ENCODE data around the gene DEDD2. TPM values are rescaled to one million over a fixed set of nuclear protein-coding genes. Genes with fewer than 3 reads are reported as not detected.
A peak's percentile ranks its signal among the peaks of the same experiment; 100 is the strongest.

Gene DEDD2
- total RNA-seq, 2 experiments from 2014 or later, result 35.8 to 40.7 TPM

DNA sequence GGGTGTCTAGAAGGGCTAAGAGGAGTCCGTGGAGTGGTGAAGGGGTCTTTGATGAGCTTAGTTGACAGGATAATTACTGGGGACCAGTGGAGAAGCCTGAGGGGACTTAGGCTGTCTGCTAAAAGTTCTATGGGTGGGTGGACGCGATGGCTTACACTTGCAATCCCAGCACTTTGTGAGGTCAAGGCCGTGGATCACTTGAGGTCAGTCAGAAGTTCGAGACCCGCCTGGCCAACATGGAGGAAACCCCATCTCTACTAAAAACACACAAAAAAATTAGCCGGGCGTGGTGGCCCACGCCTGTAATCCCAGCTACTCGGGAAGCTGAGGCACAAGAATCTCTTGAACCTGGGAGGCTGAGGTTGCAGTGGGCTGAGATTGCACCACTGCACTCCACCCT is 27.8 kb upstream of the DEDD2 start:
- Mint-ChIP-seq H3K36me3 (peaks cover 7% of the 10 kb centered on the region), H3K27ac (peak overlapping the region; percentile 95), H3K4me1 (peaks cover 24% of the 10 kb centered on the region), H3K27me3 (no peaks in the 10 kb centered on the region), H3K4me3 (peak overlapping the region; percentile 90), H3K9me3 (ENCODE audit: low read depth) (no peaks in the 10 kb centered on the region)
- no peak for ATAC-seq
- no peak for DNase-seq
- CTCF ChIA-PET, result interaction anchor here (0.8 to 6.9 kb wide), 18 partner anchors 9 to 145 kb away, joined by 3 to 87 read pairs (median 5); partner anchors contain the start of genes DEDD2, ERF and PAFAH1B3

DNA sequence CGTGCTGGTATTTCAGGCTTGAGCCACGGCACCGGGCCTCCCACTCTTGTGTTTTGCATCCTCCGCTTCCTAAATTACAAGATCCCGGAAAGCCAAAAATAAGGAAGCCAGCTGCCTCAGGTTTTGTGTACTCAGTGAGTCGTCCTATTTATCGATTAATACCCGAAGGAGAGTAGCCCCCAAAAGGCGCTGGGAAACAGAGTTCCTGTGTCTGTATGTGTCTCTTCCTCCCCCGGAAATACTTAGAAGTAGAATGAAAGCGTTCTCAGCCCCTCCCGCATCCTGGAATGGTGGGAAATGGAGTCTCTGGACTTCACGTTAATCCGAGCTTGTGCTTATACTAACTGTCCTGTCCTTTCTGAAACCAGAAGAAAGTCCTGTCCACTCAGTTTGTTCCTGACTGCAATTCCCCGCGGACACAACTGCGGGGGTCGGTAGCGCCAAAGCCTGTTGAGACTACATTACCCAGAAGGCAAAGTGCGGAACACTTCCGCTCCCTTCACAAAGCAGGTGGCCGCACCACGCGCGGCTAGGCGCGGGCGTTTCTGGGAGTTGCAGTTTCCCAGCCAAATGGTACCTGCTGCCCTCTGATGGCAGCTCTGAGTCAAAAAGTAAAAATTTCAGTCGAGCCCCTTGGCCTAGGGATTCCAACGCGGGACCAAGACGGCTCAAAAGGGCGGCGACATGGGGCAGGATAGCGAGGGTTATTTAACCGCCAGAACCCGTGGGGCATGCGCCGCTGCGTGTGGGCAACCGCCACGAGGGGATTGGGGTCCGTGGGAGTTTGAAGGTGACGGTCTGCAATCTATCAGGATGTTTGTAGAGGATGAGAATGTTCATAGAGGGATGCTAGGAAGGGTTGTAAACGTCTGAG is 27.1 kb upstream of the DEDD2 start:
- peaks cover 10% of the 10 kb centered on the region for H3K36me3 Mint-ChIP-seq
- ATAC-seq, result peak; percentile 56
- no peaks in the 10 kb centered on the region for H3K27me3 Mint-ChIP-seq
- peaks cover 30% of the 10 kb centered on the region for H3K4me1 Mint-ChIP-seq
- peak overlapping the region; percentile 90 for H3K4me3 Mint-ChIP-seq
- CTCF ChIA-PET, result interaction anchor here (0.8 to 6.9 kb wide), 20 partner anchors 9 to 144 kb away, joined by 3 to 87 read pairs (median 5); partner anchors contain the start of genes DEDD2, ERF and PAFAH1B3
- H3K27ac Mint-ChIP-seq, result peak overlapping the region; percentile 95
- peak; percentile 97 for DNase-seq
- H3K9me3 Mint-ChIP-seq (ENCODE audit: low read depth), result no peaks in the 10 kb centered on the region

DNA sequence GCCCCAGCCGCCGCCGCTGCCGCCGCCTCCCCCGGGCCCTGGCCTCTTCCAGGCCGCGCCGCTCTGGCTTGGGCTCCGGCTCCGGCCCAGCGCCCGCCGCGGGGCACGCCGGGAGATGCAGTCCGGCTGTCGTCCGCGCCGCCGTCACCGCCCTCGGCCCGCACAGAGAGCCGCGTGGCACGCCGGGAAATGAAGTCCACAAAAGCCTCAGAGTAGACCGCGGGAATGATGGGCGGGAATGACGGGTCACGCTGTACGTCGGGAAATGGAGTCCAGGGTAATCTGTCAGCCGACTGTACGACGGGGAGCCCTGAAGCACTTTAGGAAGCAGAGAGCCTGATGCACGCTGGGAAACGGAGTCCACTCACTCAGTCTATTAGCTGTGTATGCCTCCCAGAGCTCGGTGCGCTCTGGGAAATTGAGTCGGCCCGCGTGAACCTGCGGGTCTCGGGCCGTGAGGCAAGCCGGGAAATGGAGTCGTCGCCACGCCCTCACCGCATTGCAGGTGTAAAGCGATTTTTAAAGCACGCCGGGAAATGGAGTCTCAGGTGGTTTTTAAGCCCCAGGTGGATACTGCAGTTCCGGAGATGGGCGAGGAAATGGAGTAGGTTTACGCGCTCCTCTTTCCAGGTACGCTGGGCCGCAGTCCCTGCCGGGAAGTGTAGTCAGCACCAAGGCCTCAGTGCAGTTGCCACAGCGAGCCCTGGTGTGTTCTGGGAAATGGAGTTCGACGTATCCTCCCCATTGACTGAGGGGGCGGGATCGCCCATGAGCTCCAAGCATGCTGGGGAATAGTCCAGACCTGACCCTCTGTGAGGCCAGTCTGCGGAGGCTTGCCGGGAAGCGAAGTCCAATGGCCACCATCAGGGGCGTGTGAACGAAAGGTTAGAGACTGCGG is 25.3 kb upstream of the DEDD2 start, which contains the start of gene GSK3A:
Gene GSK3A, minus strand, starts transcription at position 91 of the 898 bp plus-strand sequence. CDS start 137 bp downstream, outside the sequence.
- peak; percentile 79 for ATAC-seq
- DNase-seq, result peak; percentile 98
- CTCF ChIA-PET, result interaction anchor here (0.6 to 6.9 kb wide), 28 partner anchors 9 to 448 kb away, joined by 3 to 87 read pairs (median 4); partner anchors contain the start of genes CIC, DEDD2, POU2F2 and ZNF526
- peaks cover 15% of the 10 kb centered on the region for H3K36me3 Mint-ChIP-seq
- no peaks in the 10 kb centered on the region for H3K27me3 Mint-ChIP-seq
- peak within 1 kb of the TSS; percentile 95 for H3K27ac Mint-ChIP-seq
- peaks cover 37% of the 10 kb centered on the region for H3K4me1 Mint-ChIP-seq
- H3K4me3 Mint-ChIP-seq, result peak within 1 kb of the TSS; percentile 90
- no peaks in the 10 kb centered on the region for H3K9me3 Mint-ChIP-seq (ENCODE audit: low read depth)

DNA sequence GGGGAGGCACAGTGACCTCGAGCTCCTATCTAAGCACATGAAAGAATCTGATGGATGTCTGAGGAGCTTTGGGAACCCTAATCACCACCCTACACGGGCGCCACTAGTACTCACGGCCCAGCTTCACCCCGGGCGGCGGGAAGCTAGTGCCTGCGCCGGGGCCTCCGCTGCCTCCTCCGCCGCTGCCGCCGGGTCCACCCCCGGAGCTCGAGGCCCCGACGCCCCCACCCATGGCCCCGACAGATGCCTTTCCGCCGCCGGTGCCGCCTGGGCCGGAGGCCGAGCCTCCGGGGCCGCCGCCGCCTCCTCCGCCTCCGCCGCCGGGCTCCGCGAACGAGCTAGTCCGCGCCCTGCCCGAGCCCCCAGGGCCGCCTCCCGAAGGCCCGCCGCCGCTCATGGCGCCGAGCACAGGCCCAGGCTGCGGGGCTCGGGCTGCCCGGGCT is 24.6 kb upstream of the DEDD2 start:
- Mint-ChIP-seq H3K4me1 (peaks cover 37% of the 10 kb centered on the region), H3K9me3 (ENCODE audit: low read depth) (no peaks in the 10 kb centered on the region), H3K27me3 (no peaks in the 10 kb centered on the region), H3K27ac (peak overlapping the region; percentile 84), H3K36me3 (peaks cover 15% of the 10 kb centered on the region), H3K4me3 (peak overlapping the region; percentile 90)
- peak; percentile 59 for DNase-seq
- no peak for ATAC-seq
- CTCF ChIA-PET, result interaction anchor here (0.7 to 6.9 kb wide), 19 partner anchors 8 to 199 kb away, joined by 3 to 87 read pairs (median 6); partner anchors contain the start of genes CIC, DEDD2, POU2F2 and ZNF526

DNA sequence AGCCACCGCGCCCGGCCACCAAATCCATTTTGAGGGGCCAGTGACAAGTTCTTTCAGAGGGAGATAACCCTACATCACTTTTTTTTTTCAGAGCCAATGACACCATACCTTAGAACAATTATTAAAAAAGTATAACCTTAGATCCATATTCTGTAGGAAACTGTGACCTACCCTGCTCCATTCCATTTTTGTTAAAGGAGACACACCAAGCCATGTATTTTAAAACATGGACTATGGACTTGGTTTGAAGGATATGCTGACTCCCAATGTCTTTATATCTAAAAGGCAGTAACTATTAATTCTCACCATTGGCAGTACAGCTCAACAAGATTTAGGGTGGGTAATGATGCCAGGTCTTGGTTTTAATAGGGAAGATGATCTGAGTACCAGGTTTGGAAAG is 23.8 kb upstream of the DEDD2 start:
- DNase-seq (no peak), ATAC-seq (no peak)
- H3K9me3 Mint-ChIP-seq (ENCODE audit: low read depth), result no peaks in the 10 kb centered on the region
- peaks cover 21% of the 10 kb centered on the region for H3K36me3 Mint-ChIP-seq
- CTCF ChIA-PET, result interaction anchor here (1.5 to 4.9 kb wide), 5 partner anchors 42 to 133 kb away, joined by 5 to 23 read pairs (median 5); partner anchors contain the start of gene POU2F2
- peak overlapping the region; percentile 90 for H3K4me3 Mint-ChIP-seq
- no peaks in the 10 kb centered on the region for H3K27me3 Mint-ChIP-seq
- peaks cover 37% of the 10 kb centered on the region for H3K4me1 Mint-ChIP-seq
- peak overlapping the region; percentile 84 for H3K27ac Mint-ChIP-seq

DNA sequence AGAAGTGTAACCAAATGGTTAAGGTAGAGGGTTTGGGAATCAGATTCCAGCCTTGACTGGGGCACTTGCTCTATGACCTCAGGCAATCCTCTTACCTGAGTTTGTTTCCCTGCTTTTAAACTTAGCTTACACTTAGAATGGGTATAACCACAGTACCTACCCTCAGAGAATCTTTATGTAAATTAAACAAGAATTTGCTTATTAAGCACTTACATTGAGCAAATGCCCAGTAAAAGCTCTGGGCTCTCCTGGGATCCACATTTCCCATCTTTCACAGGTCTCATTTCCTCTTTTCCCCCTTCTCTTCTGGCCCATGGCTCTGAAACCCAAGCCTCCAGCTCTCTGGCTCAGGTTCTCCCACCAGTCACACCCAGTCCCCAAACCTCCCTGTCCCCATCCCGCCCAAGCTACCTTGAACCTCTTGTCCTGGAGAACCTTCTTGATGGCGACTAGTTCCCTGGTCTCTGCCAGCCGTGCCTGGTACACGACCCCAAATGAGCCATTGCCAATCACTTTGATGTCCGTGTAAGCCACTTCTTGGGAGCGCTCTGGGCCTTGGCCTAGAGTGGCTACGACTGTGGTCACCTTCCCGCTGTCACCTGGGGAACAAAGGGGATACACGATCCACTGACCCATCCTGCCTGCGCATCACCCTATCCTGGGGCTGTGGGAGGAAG is 22.2 kb upstream of the DEDD2 start:
- no peaks in the 10 kb centered on the region for H3K9me3 Mint-ChIP-seq (ENCODE audit: low read depth)
- DNase-seq (no peak), ATAC-seq (no peak)
- CTCF ChIA-PET, result interaction anchor here (0.9 to 4.9 kb wide), 5 partner anchors 10 to 131 kb away, joined by 4 to 23 read pairs (median 4); no protein-coding TSS in a partner anchor
- H3K4me1 Mint-ChIP-seq, result peaks cover 29% of the 10 kb centered on the region
- peaks cover 29% of the 10 kb centered on the region for H3K36me3 Mint-ChIP-seq
- H3K27ac Mint-ChIP-seq, result no peak overlapping the region
- H3K4me3 Mint-ChIP-seq, result no peak overlapping the region
- no peaks in the 10 kb centered on the region for H3K27me3 Mint-ChIP-seq

DNA sequence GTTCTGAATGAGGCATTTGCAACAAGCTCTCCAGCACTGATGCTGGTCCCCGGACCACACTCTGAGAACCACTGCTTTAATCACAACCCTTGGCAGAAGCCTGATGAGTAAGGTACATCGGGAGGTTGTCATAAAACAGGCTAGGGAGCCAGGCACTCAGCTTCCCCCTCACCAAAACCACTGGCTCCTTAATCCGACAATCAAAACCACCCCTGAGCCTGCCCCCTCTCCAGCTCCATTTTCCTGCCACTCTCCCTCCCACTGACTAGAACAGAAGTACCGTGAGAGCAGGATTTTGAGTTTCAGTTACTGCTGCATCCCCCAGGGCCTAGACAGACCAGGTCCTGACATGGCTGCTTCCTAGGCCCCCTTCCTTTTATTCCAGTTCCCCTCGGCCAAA is 17.7 kb upstream of the DEDD2 start:
- Mint-ChIP-seq H3K36me3 (peaks cover 50% of the 10 kb centered on the region), H3K9me3 (ENCODE audit: low read depth) (no peaks in the 10 kb centered on the region), H3K4me1 (peaks cover 13% of the 10 kb centered on the region), H3K27ac (no peak overlapping the region), H3K4me3 (no peak overlapping the region), H3K27me3 (no peaks in the 10 kb centered on the region)
- no peak for ATAC-seq
- CTCF ChIA-PET, result interaction anchor here (1.5 kb wide), 1 partner anchor 10 kb away, joined by 5 read pairs; no protein-coding TSS in a partner anchor
- DNase-seq, result no peak

DNA sequence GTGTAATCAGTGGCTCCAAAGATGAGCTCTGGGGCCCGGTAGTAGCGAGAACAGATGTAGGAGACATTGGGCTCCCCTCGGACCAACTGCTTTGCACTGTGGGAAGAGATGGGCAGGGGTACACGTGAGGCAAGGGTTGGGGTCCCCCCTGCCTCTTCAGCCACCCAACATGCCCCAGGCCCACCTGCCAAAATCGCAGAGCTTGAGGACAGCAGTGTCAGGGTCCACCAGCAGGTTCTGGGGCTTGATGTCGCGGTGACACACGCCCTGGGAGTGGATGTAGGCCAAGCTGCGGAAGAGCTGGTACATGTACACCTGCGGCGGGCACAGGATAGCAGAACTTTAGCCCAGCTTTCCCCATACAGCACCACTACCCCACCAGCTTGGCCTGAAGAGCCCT is 16.9 kb upstream of the DEDD2 start:
- H3K4me1 Mint-ChIP-seq, result peaks cover 5% of the 10 kb centered on the region
- no peaks in the 10 kb centered on the region for H3K9me3 Mint-ChIP-seq (ENCODE audit: low read depth)
- no peak for ATAC-seq
- CTCF ChIA-PET, result interaction anchor here (1.0 to 2.0 kb wide), 4 partner anchors 9 to 101 kb away, joined by 3 to 14 read pairs (median 4); partner anchors contain the start of gene GSK3A
- H3K27ac Mint-ChIP-seq, result no peak overlapping the region
- H3K27me3 Mint-ChIP-seq, result no peaks in the 10 kb centered on the region
- H3K4me3 Mint-ChIP-seq, result no peak overlapping the region
- peaks cover 48% of the 10 kb centered on the region for H3K36me3 Mint-ChIP-seq
- no peak for DNase-seq

DNA sequence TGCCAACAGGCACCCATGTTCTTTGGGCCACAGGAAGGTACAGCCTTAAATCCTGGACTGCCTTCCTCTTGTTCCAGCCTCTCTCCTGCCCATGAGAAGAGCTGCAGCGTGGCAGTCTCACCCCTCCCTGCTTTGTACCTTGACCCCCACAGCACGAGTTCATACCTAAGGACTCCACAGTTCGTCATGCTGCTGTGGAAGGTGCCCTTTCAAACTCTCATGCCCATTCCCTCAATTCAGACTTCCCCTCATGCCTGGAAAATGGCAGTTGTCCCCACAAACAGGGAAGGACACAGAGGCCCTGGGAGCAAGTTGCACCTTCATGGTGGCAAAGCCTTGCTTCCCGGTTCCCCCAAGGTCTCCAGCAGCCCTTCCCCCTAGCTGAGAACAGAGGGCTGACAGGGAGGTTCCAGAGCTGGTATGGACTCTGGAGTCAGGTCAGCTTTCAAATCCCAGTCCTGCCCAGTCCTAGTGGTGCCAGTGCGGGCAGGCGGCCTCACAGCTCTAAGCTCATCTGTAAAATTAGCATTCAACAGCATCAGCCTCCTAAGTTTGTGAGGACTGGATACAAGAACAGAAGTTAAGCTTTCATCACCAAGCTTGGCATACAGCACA is 16.3 kb upstream of the DEDD2 start:
- no peak for DNase-seq
- CTCF ChIA-PET, result interaction anchor here (0.5 to 2.0 kb wide), 7 partner anchors 10 to 125 kb away, joined by 3 to 14 read pairs (median 4); partner anchors contain the start of gene GSK3A
- H3K9me3 Mint-ChIP-seq (ENCODE audit: low read depth), result no peaks in the 10 kb centered on the region
- H3K27ac Mint-ChIP-seq, result no peak overlapping the region
- no peaks in the 10 kb centered on the region for H3K27me3 Mint-ChIP-seq
- ATAC-seq, result no peak
- H3K4me3 Mint-ChIP-seq, result no peak overlapping the region
- peaks cover 46% of the 10 kb centered on the region for H3K36me3 Mint-ChIP-seq
- peaks cover 3% of the 10 kb centered on the region for H3K4me1 Mint-ChIP-seq

DNA sequence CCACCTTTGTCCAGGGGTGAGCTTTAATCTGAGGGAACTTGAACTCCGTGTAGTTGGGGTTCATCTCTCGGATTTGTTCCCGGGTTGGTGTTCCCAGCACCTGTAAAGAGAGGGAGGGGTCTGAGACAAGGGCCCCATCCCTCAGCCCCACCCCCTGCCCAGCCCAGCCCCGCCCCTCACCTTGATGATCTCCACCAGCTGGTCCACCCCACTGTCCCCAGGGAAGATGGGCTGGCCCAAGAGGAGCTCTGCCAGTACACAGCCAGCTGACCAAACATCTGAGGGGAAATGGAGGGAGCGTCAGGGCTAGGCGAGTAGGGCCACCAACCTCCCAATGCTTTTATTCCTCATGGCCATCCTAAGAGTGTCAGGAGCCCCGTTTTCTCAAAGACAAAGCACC is 15.6 kb upstream of the DEDD2 start:
- Mint-ChIP-seq H3K27me3 (no peaks in the 10 kb centered on the region), H3K9me3 (ENCODE audit: low read depth) (no peaks in the 10 kb centered on the region), H3K4me3 (no peak overlapping the region), H3K4me1 (peaks cover 5% of the 10 kb centered on the region), H3K27ac (no peak overlapping the region), H3K36me3 (peaks cover 47% of the 10 kb centered on the region)
- ATAC-seq, result no peak
- CTCF ChIA-PET, result interaction anchor here (0.7 to 2.0 kb wide), 4 partner anchors 11 to 125 kb away, joined by 4 to 14 read pairs (median 5); partner anchors contain the start of gene GSK3A
- no peak for DNase-seq

DNA sequence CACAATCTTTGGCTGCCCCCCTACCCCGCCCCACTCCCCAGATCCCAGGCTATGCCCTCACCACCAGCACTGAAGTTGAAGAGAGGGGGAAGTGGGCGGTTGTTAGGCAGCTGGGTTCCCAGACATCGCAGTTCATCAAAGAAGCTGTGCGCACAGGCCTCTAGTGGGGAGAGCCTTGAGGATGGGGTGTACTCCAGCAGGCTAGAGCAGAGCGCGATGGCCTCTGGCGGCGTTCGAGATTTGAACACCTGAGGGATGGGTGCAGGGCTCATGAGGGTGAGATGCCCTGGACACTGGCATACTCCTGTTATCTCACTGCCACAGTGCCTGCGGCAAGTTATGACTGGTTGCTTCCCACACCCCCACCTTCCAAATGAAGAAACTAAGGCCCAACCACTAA is 15.0 kb upstream of the DEDD2 start:
- Mint-ChIP-seq H3K9me3 (ENCODE audit: low read depth) (no peaks in the 10 kb centered on the region), H3K4me1 (peaks cover 5% of the 10 kb centered on the region), H3K27me3 (no peaks in the 10 kb centered on the region), H3K27ac (peak overlapping the region; percentile 17), H3K36me3 (peaks cover 47% of the 10 kb centered on the region), H3K4me3 (no peak overlapping the region)
- ATAC-seq (no peak), DNase-seq (no peak)
- CTCF ChIA-PET, result interaction anchor here (1.5 kb wide), 1 partner anchor 124 kb away, joined by 4 read pairs; no protein-coding TSS in a partner anchor

DNA sequence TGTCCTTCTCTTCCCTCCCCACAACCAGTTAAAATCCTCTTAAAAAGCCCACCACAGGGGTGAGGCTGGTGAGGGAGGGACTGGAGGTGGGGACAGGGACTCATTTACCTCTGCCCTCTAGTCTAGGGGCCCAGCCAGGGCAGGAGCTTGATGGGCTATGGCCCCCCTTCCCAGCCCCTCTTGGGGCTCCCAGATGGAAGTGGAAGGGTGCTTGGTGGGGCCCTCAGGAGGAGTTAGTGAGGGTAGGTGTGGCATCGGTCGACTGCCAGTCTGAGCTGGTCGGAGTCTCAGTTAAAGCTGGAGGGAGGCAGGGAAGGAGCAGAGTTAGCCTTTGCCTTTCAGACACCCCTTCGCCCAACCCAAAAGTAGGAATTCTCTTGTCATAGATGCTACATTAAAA is 13.1 kb upstream of the DEDD2 start:
- ATAC-seq (no peak), DNase-seq (no peak)
- CTCF ChIA-PET, result interaction anchor here (0.7 to 1.1 kb wide), 2 partner anchors 84 to 122 kb away, joined by 3 read pairs; no protein-coding TSS in a partner anchor
- peaks cover 52% of the 10 kb centered on the region for H3K36me3 Mint-ChIP-seq
- H3K27me3 Mint-ChIP-seq, result no peaks in the 10 kb centered on the region
- no peak overlapping the region for H3K4me3 Mint-ChIP-seq
- H3K4me1 Mint-ChIP-seq, result peaks cover 7% of the 10 kb centered on the region
- no peak overlapping the region for H3K27ac Mint-ChIP-seq
- no peaks in the 10 kb centered on the region for H3K9me3 Mint-ChIP-seq (ENCODE audit: low read depth)

Data from activated CD8-positive, alpha-beta memory T cell treated with anti-CD3 and anti-CD28 coated beads, Interleukin-2, amount 10 ng/mL, durations not matched to agents 7 days and 5 days (primary cell).